ENCODE data around the gene GPR173.

GRCh38 chrX:53003111-53003510 is 45.5 kb upstream of the GPR173 start:
- TF ChIP-seq CTCF (conservative IDR thresholded peaks at IDR 0.05; ENCODE audit: low read depth, low read length) (no peak), EZH2 (IDR thresholded peaks at IDR 0.05; ENCODE audit: borderline replicate concordance, low read depth, low read length, poor library complexity, severe bottlenecking) (no peak)
